Immature natural killer cell (primary cell): Measurements from ENCODE around the gene KLK3. TPM values are rescaled to one million over a fixed set of nuclear protein-coding genes. Genes with fewer than 3 reads are reported as not detected.
"Not testable (repeated sequence)": the region's sequence is repeated elsewhere in the genome, so short reads cannot be mapped to it uniquely, and the experiment has no call there.

Source experiments
- DNase-seq, 3 donors: peaks; one replicate each; pipeline ENCODE4 v3.0.0; 2022; ENCODE audit warnings: mixed read lengths in 1 of 3
- H3K27ac Mint-ChIP-seq, 6 donors: one replicate each; pipeline ENCODE4 v1.8.0; 2020; ENCODE audit warnings: mixed read lengths in 6 of 6, mild to moderate bottlenecking in 5 of 6, inconsistent platforms in 4 of 6, moderate library complexity in 3 of 6
- H3K27me3 Mint-ChIP-seq, 3 donors: one replicate each; pipeline ENCODE4 v1.8.0; 2020 to 2021; ENCODE audit warnings: low read depth in 3 of 3, mild to moderate bottlenecking in 3 of 3, mixed read lengths in 3 of 3, moderate library complexity in 3 of 3, inconsistent platforms in 1 of 3
- H3K36me3 Mint-ChIP-seq, 3 donors: one replicate each; pipeline ENCODE4 v1.8.0; 2020; ENCODE audit warnings: mixed read lengths in 3 of 3, inconsistent platforms in 2 of 3, mild to moderate bottlenecking in 2 of 3
- H3K4me1 Mint-ChIP-seq, 2 donors: one replicate each; pipeline ENCODE4 v1.8.0; 2020; ENCODE audit warnings: inconsistent platforms in 2 of 2, mild to moderate bottlenecking in 2 of 2, mixed read lengths in 2 of 2, moderate library complexity in 1 of 2
- H3K4me3 Mint-ChIP-seq, 5 donors: one replicate each; pipeline ENCODE4 v1.8.0; 2020; ENCODE audit warnings: mild to moderate bottlenecking in 5 of 5, mixed read lengths in 5 of 5, inconsistent platforms in 3 of 5, moderate library complexity in 3 of 5
- H3K9me3 Mint-ChIP-seq, 6 donors: one replicate each; pipeline ENCODE4 v1.8.0; 2020; ENCODE audit warnings: mild to moderate bottlenecking in 6 of 6, mixed read lengths in 6 of 6, inconsistent platforms in 4 of 6, moderate library complexity in 3 of 6
- polyA plus RNA-seq, 3 donors: library from polyadenylated mRNA; unstranded; fragments of 300-500 nt; fragmentation: Illumina TruSeq; gene quantifications; one replicate each; pipeline ENCODE4 v1.2.3, GENCODE V29; 2021

Gene KLK3
- polyA plus RNA-seq, 3 donors from 2014 or later, result not detected

DNA sequence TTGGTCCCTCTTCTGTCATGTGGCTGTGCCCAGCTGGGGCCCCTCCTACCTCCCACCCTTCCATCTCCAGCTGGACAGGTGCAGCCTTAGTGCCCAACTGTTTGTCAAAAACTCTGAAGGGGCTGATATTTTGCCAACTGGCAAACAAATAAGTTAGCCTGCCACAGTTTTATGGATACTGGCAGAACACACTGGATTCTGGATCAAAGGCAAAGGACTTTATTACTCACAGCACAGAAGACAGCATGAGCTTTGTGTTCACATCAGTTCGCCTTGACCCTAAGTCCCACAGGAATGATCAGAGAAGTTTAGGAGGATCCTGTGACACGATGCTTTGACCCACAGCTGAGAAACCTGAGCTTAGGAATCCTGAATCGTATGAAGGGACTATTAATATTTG is 34.9 kb downstream of the KLK3 start:
- no peak overlapping the region for H3K27ac Mint-ChIP-seq

DNA sequence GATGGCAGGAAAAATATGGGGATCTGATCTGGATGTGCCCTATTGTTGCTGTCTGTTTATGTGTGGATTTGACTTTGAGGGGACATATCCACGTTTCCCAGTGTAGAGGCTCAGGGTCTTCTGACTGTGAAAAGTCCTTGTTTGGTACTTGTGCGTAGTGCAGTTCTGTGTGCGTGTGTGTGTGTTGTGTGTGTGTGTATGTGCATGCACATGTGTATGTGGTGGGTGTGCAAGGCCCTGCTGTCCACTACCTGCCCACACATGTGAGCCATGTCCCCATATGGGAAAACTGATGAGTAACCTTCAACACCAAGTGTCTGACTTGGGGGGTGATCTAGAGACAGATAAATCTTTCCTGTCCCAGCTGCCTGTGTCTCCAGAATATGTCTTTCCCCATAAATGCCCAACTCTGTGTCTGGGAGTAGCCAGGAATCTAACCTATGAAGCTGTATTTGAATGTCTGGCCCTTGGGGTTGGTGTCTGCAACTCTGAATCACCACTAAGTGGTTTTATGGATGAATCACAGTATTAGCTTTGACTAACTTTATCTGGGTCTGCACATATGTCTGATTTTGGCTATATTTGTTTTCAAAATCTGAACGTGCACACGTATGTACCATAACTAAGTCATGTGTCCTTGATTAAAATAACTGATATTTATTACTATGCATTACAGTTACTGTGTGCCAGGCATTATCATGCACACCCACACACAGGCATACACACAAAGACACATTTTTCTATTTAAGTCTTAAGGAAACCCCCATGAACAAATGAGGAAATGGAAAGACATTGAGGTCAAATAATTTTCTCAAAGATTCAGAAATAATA is 35.9 kb downstream of the KLK3 start:
- Mint-ChIP-seq H3K36me3 (no peaks in the 10 kb centered on the region), H3K27me3 (peaks cover 3 to 15% (median 4%) of the 10 kb centered on the region in 3 donors), H3K4me1 (no peaks in the 10 kb centered on the region), H3K27ac (no peak overlapping the region), H3K4me3 (no peak overlapping the region), H3K9me3 (peaks cover 0 to 3% (median under 1%) of the 10 kb centered on the region in 6 donors)
- DNase-seq, result no peak

More for the DNA sequence above, 34.9 kb downstream of the KLK3 start:
- Mint-ChIP-seq H3K4me3 (no peak overlapping the region), H3K36me3 (no peaks in the 10 kb centered on the region), H3K9me3 (peaks cover 0 to 2% (median 0%) of the 10 kb centered on the region in 6 donors), H3K4me1 (no peaks in the 10 kb centered on the region), H3K27me3 (peaks cover 2 to 14% (median 6%) of the 10 kb centered on the region in 3 donors)
- DNase-seq, result no peak

- Mint-ChIP-seq H3K4me3 (no peak overlapping the region), H3K9me3 (peaks cover 0 to 3% (median under 1%) of the 10 kb centered on the region in 6 donors), H3K4me1 (no peaks in the 10 kb centered on the region), H3K27ac (no peak overlapping the region), H3K36me3 (no peaks in the 10 kb centered on the region), H3K27me3 (peaks cover 3 to 18% (median 4%) of the 10 kb centered on the region in 3 donors)
- DNase-seq, result no peak
These were observed 36.5 kb downstream of the KLK3 start for GRCh38 chr19:50891253-50891625.

GRCh38 chr19:50893047-50893736 is 38.5 kb downstream of the KLK3 start:
- Mint-ChIP-seq H3K27ac (no peak overlapping the region), H3K4me3 (no peak overlapping the region), H3K4me1 (no peaks in the 10 kb centered on the region), H3K9me3 (peaks cover 0 to 3% (median under 1%) of the 10 kb centered on the region in 6 donors), H3K36me3 (no peaks in the 10 kb centered on the region), H3K27me3 (peaks cover 2 to 16% (median 3%) of the 10 kb centered on the region in 3 donors)
- no peak for DNase-seq

- Mint-ChIP-seq H3K4me1 (no peaks in the 10 kb centered on the region), H3K27ac (no peak overlapping the region), H3K4me3 (no peak overlapping the region), H3K9me3 (peaks cover 0 to 3% (median 0%) of the 10 kb centered on the region in 6 donors), H3K36me3 (no peaks in the 10 kb centered on the region), H3K27me3 (peaks cover 2 to 19% (median 3%) of the 10 kb centered on the region in 3 donors)
- DNase-seq, result no peak
These were observed 40.0 kb downstream of the KLK3 start for GRCh38 chr19:50894478-50895356.

- H3K4me3 Mint-ChIP-seq, result not testable (repeated sequence)
- peaks cover 2 to 16% (median 3%) of the 10 kb centered on the region in 3 donors for H3K27me3 Mint-ChIP-seq
These were observed 41.4 kb downstream of the KLK3 start for GRCh38 chr19:50896089-50896590.

GRCh38 chr19:50896591-50897190 is 42.0 kb downstream of the KLK3 start:
- no peak overlapping the region for H3K4me3 Mint-ChIP-seq
- DNase-seq, result no peak
- H3K27ac Mint-ChIP-seq, result no peak overlapping the region
- H3K27me3 Mint-ChIP-seq, result peaks cover 2 to 16% (median 3%) of the 10 kb centered on the region in 3 donors
- no peaks in the 10 kb centered on the region for H3K36me3 Mint-ChIP-seq
- H3K9me3 Mint-ChIP-seq, result peaks cover 0 to 3% (median 0%) of the 10 kb centered on the region in 6 donors
- H3K4me1 Mint-ChIP-seq, result no peaks in the 10 kb centered on the region

More at GRCh38 chr19:50896089-50896590, 41.4 kb downstream of the KLK3 start:
- H3K4me1 Mint-ChIP-seq, H3K27ac Mint-ChIP-seq, H3K36me3 Mint-ChIP-seq, DNase-seq, H3K9me3 Mint-ChIP-seq: not testable (repeated sequence)

DNA sequence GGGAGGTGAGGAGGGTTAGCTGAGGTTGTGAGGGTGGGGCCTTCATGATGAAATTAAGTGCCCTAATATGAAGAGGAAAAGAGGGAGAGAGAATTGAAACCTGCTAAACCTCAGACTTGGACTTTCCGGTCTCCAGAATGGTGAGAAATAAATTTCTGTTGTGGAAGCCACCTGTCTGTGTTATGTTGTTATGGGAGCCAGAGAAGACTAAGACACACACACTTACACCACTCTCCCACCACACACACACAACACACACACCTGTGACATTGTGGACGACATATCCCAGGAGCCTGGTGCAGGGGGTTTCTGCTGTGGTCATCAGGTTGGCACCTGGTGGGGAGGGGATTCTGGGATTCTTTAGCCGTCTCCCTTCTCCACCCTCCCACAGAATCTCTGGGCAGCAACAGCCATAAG is 42.5 kb downstream of the KLK3 start:
- no peaks in the 10 kb centered on the region for H3K36me3 Mint-ChIP-seq
- DNase-seq, result no peak
- H3K9me3 Mint-ChIP-seq, result peaks cover 0 to 3% (median 0%) of the 10 kb centered on the region in 6 donors
- peaks cover 2 to 17% (median 3%) of the 10 kb centered on the region in 3 donors for H3K27me3 Mint-ChIP-seq
- H3K27ac Mint-ChIP-seq, result no peak overlapping the region
- no peak overlapping the region for H3K4me3 Mint-ChIP-seq
- H3K4me1 Mint-ChIP-seq, result no peaks in the 10 kb centered on the region

GRCh38 chr19:50897612-50898011 is 42.9 kb downstream of the KLK3 start:
- no peaks in the 10 kb centered on the region for H3K4me1 Mint-ChIP-seq
- H3K27me3 Mint-ChIP-seq, result peaks cover 2 to 19% (median 3%) of the 10 kb centered on the region in 3 donors
- peaks cover 0 to 3% (median 0%) of the 10 kb centered on the region in 6 donors for H3K9me3 Mint-ChIP-seq
- no peak overlapping the region for H3K27ac Mint-ChIP-seq
- no peak for DNase-seq
- H3K36me3 Mint-ChIP-seq, result no peaks in the 10 kb centered on the region
- H3K4me3 Mint-ChIP-seq, result no peak overlapping the region

GRCh38 chr19:50898018-50898417 is 43.3 kb downstream of the KLK3 start:
- H3K9me3 Mint-ChIP-seq, result peaks cover 0 to 3% (median 0%) of the 10 kb centered on the region in 6 donors

GRCh38 chr19:50899569-50899968 is 44.9 kb downstream of the KLK3 start:
- H3K4me3 Mint-ChIP-seq, result no peak overlapping the region
- H3K36me3 Mint-ChIP-seq, result no peaks in the 10 kb centered on the region
- no peaks in the 10 kb centered on the region for H3K4me1 Mint-ChIP-seq
- H3K27ac Mint-ChIP-seq, result no peak overlapping the region
- peaks cover 0 to 3% (median 0%) of the 10 kb centered on the region in 6 donors for H3K9me3 Mint-ChIP-seq
- no peak for DNase-seq
- H3K27me3 Mint-ChIP-seq, result peaks cover 3 to 13% (median 4%) of the 10 kb centered on the region in 3 donors

More at GRCh38 chr19:50898018-50898417, 43.3 kb downstream of the KLK3 start:
- DNase-seq, result no peak
- H3K36me3 Mint-ChIP-seq, result no peaks in the 10 kb centered on the region
- no peak overlapping the region for H3K4me3 Mint-ChIP-seq
- H3K4me1 Mint-ChIP-seq, result no peaks in the 10 kb centered on the region
- no peak overlapping the region for H3K27ac Mint-ChIP-seq
- H3K27me3 Mint-ChIP-seq, result peaks cover 3 to 19% (median 4%) of the 10 kb centered on the region in 3 donors

DNA sequence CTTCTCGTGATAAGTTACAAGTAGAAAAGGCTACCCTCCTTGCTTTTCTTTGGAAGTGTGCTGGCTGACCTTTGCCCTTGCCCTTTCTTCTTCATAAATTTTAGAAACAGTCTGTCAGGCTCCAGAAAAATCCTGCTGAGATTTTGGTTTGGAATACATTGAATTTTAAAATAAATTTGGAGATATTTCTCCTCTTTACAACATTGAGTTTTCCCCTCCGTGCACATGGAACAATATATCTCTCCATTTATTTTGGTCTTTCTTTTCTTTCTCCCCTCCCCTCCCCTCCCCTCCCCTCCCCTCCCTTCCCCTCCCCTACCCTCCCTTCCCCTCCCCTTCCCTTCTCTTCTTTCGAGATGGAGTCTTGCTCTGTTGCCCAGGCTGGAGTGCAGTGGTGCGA is 47.9 kb downstream of the KLK3 start:
- no peaks in the 10 kb centered on the region for H3K9me3 Mint-ChIP-seq
- no peak overlapping the region for H3K27ac Mint-ChIP-seq
- no peak for DNase-seq
- H3K36me3 Mint-ChIP-seq, result no peaks in the 10 kb centered on the region
- H3K4me1 Mint-ChIP-seq, result no peaks in the 10 kb centered on the region
- no peak overlapping the region for H3K4me3 Mint-ChIP-seq
- peaks cover 3 to 12% (median 4%) of the 10 kb centered on the region in 3 donors for H3K27me3 Mint-ChIP-seq

DNA sequence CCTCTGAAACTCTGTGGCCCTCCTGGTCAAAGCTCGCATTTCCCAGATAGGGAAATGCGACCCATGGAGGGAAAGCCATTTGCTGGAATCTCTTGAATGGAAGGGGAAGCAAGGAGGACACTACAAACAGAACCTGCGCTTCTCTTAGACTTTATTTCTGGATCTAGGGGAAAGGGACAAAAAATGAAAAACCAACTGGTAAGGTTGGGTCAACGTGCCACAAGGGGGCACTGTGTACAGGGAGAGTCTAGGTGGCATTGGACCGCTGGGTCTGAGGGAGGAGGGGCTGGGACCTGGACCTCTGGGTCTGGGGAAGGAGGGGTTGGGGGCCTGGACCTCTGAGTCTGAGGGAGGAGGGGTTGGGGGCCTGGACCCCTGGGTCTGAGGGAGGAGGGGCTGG is 51.5 kb downstream of the KLK3 start:
- H3K4me3 Mint-ChIP-seq, result no peak overlapping the region
- H3K36me3 Mint-ChIP-seq, result no peaks in the 10 kb centered on the region
- H3K4me1 Mint-ChIP-seq, result peaks cover 5 to 11% of the 10 kb centered on the region in 2 donors
- peaks cover 12 to 22% (median 16%) of the 10 kb centered on the region in 3 donors for H3K27me3 Mint-ChIP-seq
- H3K9me3 Mint-ChIP-seq, result no peaks in the 10 kb centered on the region
- DNase-seq, result peak in 1 of 3 donors; percentile 11
- no peak overlapping the region for H3K27ac Mint-ChIP-seq
